Mucosa of stomach (tissue), 1 donor: ENCODE data around the gene CARMIL1.
A peak's percentile ranks its signal among the peaks of the same experiment; 100 is the strongest.

ENCODE experiments used
- H3K27me3 ChIP-seq: one replicate; pipeline ENCODE4 v1.7.0; 2013; ENCODE audit warnings: mild to moderate bottlenecking, low read length; ENCODE audit not compliant: control insufficient read depth, insufficient read depth
- H3K36me3 ChIP-seq: one replicate; pipeline ENCODE4 v1.7.0; 2013; ENCODE audit warnings: low read length; ENCODE audit not compliant: control insufficient read depth, insufficient read depth
- H3K4me1 ChIP-seq: one replicate; pipeline ENCODE4 v1.7.0; 2013; ENCODE audit warnings: mild to moderate bottlenecking, low read length; ENCODE audit not compliant: control insufficient read depth, insufficient read depth
- H3K4me3 ChIP-seq: one replicate; pipeline ENCODE4 v1.7.0; 2013; ENCODE audit warnings: low read length
- H3K9ac ChIP-seq: one replicate; pipeline ENCODE4 v1.7.0; 2013; ENCODE audit warnings: mild to moderate bottlenecking, low read length, moderate library complexity
- H3K9me3 ChIP-seq: one replicate; pipeline ENCODE4 v1.7.0; 2013; ENCODE audit warnings: mild to moderate bottlenecking, low read length, moderate library complexity; ENCODE audit not compliant: control insufficient read depth
- donor health status: Pancreatic carcinoma.

Gene CARMIL1

GRCh38 chr6:25635886-25636317 lies 356.7 kb downstream of the CARMIL1 start:
- Histone ChIP-seq H3K27me3 (no peaks in the 10 kb centered on the region), H3K4me3 (no peak overlapping the region), H3K9me3 (no peaks in the 10 kb centered on the region), H3K36me3 (no peaks in the 10 kb centered on the region), H3K4me1 (no peaks in the 10 kb centered on the region), H3K9ac (no peak overlapping the region)

- no peaks in the 10 kb centered on the region for H3K36me3 ChIP-seq
- no peak overlapping the region for H3K4me3 ChIP-seq
- no peaks in the 10 kb centered on the region for H3K4me1 ChIP-seq
- H3K9ac ChIP-seq, result no peak overlapping the region
- H3K27me3 ChIP-seq, result no peaks in the 10 kb centered on the region
- H3K9me3 ChIP-seq, result no peaks in the 10 kb centered on the region
These were observed 358.0 kb downstream of the CARMIL1 start for GRCh38 chr6:25637211-25637610.

GRCh38 chr6:25637960-25638434 lies 358.8 kb downstream of the CARMIL1 start:
- H3K36me3 ChIP-seq, result no peaks in the 10 kb centered on the region
- H3K9ac ChIP-seq, result no peak overlapping the region
- no peak overlapping the region for H3K4me3 ChIP-seq
- no peaks in the 10 kb centered on the region for H3K9me3 ChIP-seq
- no peaks in the 10 kb centered on the region for H3K4me1 ChIP-seq
- no peaks in the 10 kb centered on the region for H3K27me3 ChIP-seq

GRCh38 chr6:25639653-25640052 lies 360.5 kb downstream of the CARMIL1 start:
- Histone ChIP-seq H3K4me3 (no peak overlapping the region), H3K4me1 (no peaks in the 10 kb centered on the region), H3K9ac (no peak overlapping the region), H3K36me3 (no peaks in the 10 kb centered on the region), H3K9me3 (no peaks in the 10 kb centered on the region), H3K27me3 (no peaks in the 10 kb centered on the region)

- H3K4me1 ChIP-seq, result no peaks in the 10 kb centered on the region
- no peak overlapping the region for H3K4me3 ChIP-seq
- H3K9ac ChIP-seq, result no peak overlapping the region
- no peaks in the 10 kb centered on the region for H3K27me3 ChIP-seq
- H3K9me3 ChIP-seq, result no peaks in the 10 kb centered on the region
- H3K36me3 ChIP-seq, result no peaks in the 10 kb centered on the region
These were observed 361.3 kb downstream of the CARMIL1 start for GRCh38 chr6:25640446-25640845.

- H3K9me3 ChIP-seq, result no peaks in the 10 kb centered on the region
- no peak overlapping the region for H3K9ac ChIP-seq
- H3K36me3 ChIP-seq, result no peaks in the 10 kb centered on the region
- no peaks in the 10 kb centered on the region for H3K27me3 ChIP-seq
- H3K4me1 ChIP-seq, result no peaks in the 10 kb centered on the region
- H3K4me3 ChIP-seq, result no peak overlapping the region
These were observed 361.7 kb downstream of the CARMIL1 start for GRCh38 chr6:25640891-25641290.

- no peak overlapping the region for H3K4me3 ChIP-seq
- no peaks in the 10 kb centered on the region for H3K36me3 ChIP-seq
- no peaks in the 10 kb centered on the region for H3K9me3 ChIP-seq
- H3K4me1 ChIP-seq, result no peaks in the 10 kb centered on the region
- no peak overlapping the region for H3K9ac ChIP-seq
- no peaks in the 10 kb centered on the region for H3K27me3 ChIP-seq
These were observed 362.2 kb downstream of the CARMIL1 start for GRCh38 chr6:25641377-25641776.

- H3K27me3 ChIP-seq, result no peaks in the 10 kb centered on the region
- H3K4me3 ChIP-seq, result no peak overlapping the region
- no peaks in the 10 kb centered on the region for H3K36me3 ChIP-seq
- H3K4me1 ChIP-seq, result no peaks in the 10 kb centered on the region
- no peak overlapping the region for H3K9ac ChIP-seq
- H3K9me3 ChIP-seq, result no peaks in the 10 kb centered on the region
These were observed 362.9 kb downstream of the CARMIL1 start for GRCh38 chr6:25641940-25642666.

- no peak overlapping the region for H3K9ac ChIP-seq
- no peak overlapping the region for H3K4me3 ChIP-seq
- no peaks in the 10 kb centered on the region for H3K27me3 ChIP-seq
These were observed 363.6 kb downstream of the CARMIL1 start for GRCh38 chr6:25642667-25643328.

GRCh38 chr6:25645916-25646315 lies 366.7 kb downstream of the CARMIL1 start:
- no peaks in the 10 kb centered on the region for H3K9me3 ChIP-seq
- no peak overlapping the region for H3K9ac ChIP-seq
- H3K4me3 ChIP-seq, result no peak overlapping the region
- no peaks in the 10 kb centered on the region for H3K36me3 ChIP-seq
- H3K27me3 ChIP-seq, result no peaks in the 10 kb centered on the region
- H3K4me1 ChIP-seq, result no peaks in the 10 kb centered on the region

More at GRCh38 chr6:25642667-25643328, 363.6 kb downstream of the CARMIL1 start:
- no peaks in the 10 kb centered on the region for H3K4me1 ChIP-seq
- H3K36me3 ChIP-seq, result no peaks in the 10 kb centered on the region
- H3K9me3 ChIP-seq, result no peaks in the 10 kb centered on the region

GRCh38 chr6:25649611-25650010 lies 370.4 kb downstream of the CARMIL1 start:
- Histone ChIP-seq H3K36me3 (no peaks in the 10 kb centered on the region), H3K4me1 (no peaks in the 10 kb centered on the region), H3K4me3 (no peak overlapping the region), H3K9ac (no peak overlapping the region), H3K27me3 (peaks cover 17% of the 10 kb centered on the region), H3K9me3 (no peaks in the 10 kb centered on the region)

GRCh38 chr6:25652007-25652515 lies 372.9 kb downstream of the CARMIL1 start, which contains the start of gene SCGN:
Gene SCGN, plus strand, starts transcription at chr6:25652215. Its CDS starts 189 bp downstream, at chr6:25652404.
- Histone ChIP-seq H3K27me3 (peaks cover 17% of the 10 kb centered on the region), H3K36me3 (no peaks in the 10 kb centered on the region), H3K4me3 (no peak within 1 kb of the TSS), H3K9me3 (no peaks in the 10 kb centered on the region), H3K9ac (peak within 1 kb of the TSS; percentile 3), H3K4me1 (no peaks in the 10 kb centered on the region)
